Peyer's patch (tissue), 4 donors: ENCODE data around the gene SORBS1.

Experiments used
- CTCF ChIP-seq, 6 experiments: fragments of 450-650 bp in 4 of 6; fragments of 200-600 bp in 2 of 6; sonication (generic) in 1 of 6; IDR thresholded peaks; one replicate each; pipeline ENCODE4 v1.5.1; 2017 to 2019; ENCODE audit warnings: antibody characterized with exemption in 6 of 6, mild to moderate bottlenecking in 3 of 6, moderate library complexity in 1 of 6
- POLR2A ChIP-seq, 2 donors: fragments of 450-650 bp; IDR thresholded peaks; one replicate each; pipeline ENCODE4 v1.5.1; 2017; ENCODE audit warnings: antibody characterized with exemption in 2 of 2, mild to moderate bottlenecking in 2 of 2, moderate library complexity in 2 of 2

DNA sequence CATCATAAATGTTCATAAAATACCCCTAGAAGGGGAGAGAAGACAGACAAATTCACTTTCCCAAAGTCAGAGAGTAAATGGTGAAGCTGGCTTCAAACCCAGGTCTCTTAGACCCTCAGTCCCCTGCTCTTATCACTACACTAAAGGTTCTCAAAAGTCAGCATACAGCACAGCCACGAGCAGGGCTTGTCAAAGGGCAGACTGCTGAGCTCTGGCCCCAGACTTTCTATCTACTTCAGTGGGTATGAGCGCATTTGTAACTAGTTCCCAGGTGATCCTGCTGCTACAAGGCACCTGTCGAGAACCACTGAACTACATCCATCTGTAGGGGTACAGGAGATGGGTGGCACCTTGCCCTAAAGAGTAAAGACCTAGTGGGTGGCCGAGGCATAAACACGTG is 91.5 kb downstream of the SORBS1 start:
- TF ChIP-seq CTCF (IDR thresholded peaks at IDR 0.05) (no peak), POLR2A (IDR thresholded peaks at IDR 0.05) (no peak)
